Epithelial cell of proximal tubule (primary cell): Measurements from ENCODE around the gene CRACR2B. TPM values are rescaled to one million over a fixed set of nuclear protein-coding genes. Genes with fewer than 3 reads are reported as not detected.

ENCODE experiments used
- DNase-seq: peaks from one replicate; pipeline ENCODE4 v3.0.0-alpha.2; 2011; ENCODE audit warnings: low read depth
- H3K4me3 ChIP-seq: 2 replicates; pipeline ENCODE4 v1.5.1; 2011; ENCODE audit warnings: low read depth, mild to moderate bottlenecking, low read length
- total RNA-seq: library from RNA; depleted of rRNA; stranded (reverse); fragments of >200 nt; gene quantifications from 2 replicates; pipeline ENCODE4 v1.2.3, GENCODE V29; 2015
- TF ChIP-seq, protein P1 (sequence below): conservative IDR thresholded peaks from 2 replicates; pipeline ENCODE4 v1.5.1; 2012; ENCODE audit warnings: low read depth, mild to moderate bottlenecking, low read length

CRACR2B gene
- total RNA-seq, 1 donor from 2014 or later, result 55.7 TPM

GRCh38 chr11:855796-856195 is 28.1 kb downstream of the CRACR2B start:
- DNase-seq, result no peak
- no peak overlapping the region for H3K4me3 ChIP-seq
- TF ChIP-seq, protein P1, sequence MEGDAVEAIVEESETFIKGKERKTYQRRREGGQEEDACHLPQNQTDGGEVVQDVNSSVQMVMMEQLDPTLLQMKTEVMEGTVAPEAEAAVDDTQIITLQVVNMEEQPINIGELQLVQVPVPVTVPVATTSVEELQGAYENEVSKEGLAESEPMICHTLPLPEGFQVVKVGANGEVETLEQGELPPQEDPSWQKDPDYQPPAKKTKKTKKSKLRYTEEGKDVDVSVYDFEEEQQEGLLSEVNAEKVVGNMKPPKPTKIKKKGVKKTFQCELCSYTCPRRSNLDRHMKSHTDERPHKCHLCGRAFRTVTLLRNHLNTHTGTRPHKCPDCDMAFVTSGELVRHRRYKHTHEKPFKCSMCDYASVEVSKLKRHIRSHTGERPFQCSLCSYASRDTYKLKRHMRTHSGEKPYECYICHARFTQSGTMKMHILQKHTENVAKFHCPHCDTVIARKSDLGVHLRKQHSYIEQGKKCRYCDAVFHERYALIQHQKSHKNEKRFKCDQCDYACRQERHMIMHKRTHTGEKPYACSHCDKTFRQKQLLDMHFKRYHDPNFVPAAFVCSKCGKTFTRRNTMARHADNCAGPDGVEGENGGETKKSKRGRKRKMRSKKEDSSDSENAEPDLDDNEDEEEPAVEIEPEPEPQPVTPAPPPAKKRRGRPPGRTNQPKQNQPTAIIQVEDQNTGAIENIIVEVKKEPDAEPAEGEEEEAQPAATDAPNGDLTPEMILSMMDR, result no peak

DNA sequence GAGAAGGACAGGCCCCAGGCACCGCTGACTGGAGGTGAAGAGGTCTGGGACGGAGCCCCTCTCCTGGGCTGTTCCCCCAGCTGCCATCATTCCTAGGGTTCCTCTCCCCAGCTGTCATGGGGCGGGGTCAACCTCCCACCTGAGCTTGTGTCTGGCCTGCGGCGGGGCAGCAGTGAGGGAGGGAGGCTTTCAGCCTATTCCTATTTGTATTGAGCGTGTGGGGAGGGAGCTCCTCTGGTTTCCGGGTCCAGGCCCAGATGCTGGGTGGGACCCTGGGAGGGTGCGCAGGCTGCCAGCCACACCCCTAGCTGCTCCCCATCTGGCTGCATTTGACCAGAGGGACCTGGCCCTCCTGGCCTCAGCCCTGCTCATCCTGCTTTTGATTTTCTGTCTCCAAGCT is 28.7 kb downstream of the CRACR2B start:
- H3K4me3 ChIP-seq, result no peak overlapping the region
- TF ChIP-seq, protein P1, result no peak
- DNase-seq, result no peak

GRCh38 chr11:858053-858761 is 30.5 kb downstream of the CRACR2B start:
- TF ChIP-seq, protein P1, result no peak
- no peak overlapping the region for H3K4me3 ChIP-seq
- no peak for DNase-seq

DNA sequence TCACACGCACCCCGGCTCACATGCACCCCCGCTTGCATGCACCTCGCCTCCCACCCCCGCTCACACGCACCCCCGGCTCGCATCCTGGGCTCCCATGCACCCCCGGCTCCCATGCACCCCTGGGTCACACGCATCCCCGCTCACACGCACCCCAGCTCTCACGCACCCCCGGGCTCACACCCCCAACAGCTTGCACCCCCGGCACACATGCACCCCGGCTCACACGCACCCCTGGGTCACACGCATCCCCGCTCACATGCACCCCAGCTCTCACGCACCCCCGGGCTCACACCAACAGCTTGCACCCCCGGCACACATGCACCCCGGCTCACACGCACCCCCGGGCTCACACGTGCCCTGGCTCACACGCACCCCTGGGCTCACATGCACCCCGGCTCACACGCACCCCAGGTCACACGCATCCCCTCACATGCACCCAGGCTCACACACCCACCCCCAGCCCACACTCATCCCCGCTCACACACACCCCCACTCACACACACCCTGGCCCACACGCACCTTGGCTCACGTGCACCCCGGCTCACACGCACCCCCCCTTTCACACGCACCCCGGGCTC is 31.1 kb downstream of the CRACR2B start:
- no peak for DNase-seq
- TF ChIP-seq, protein P1, result no peak
- H3K4me3 ChIP-seq, result no peak overlapping the region

GRCh38 chr11:859394-860131 is 31.8 kb downstream of the CRACR2B start:
- TF ChIP-seq, protein P1, result no peak
- no peak for DNase-seq
- no peak overlapping the region for H3K4me3 ChIP-seq

- H3K4me3 ChIP-seq, result no peak overlapping the region
- DNase-seq, result no peak
Observed at GRCh38 chr11:860234-861104, 32.8 kb downstream of the CRACR2B start.

More at GRCh38 chr11:860234-861104, 32.8 kb downstream of the CRACR2B start:
- TF ChIP-seq, protein P1, result no peak
